Cardiac fibroblast (primary cell): ENCODE data around the gene RSU1.
"Not testable (repeated sequence)": the region's sequence is repeated elsewhere in the genome, so short reads cannot be mapped to it uniquely, and the experiment has no call there.

Source experiments
- DNase-seq, 2 donors: peaks; one replicate each; pipeline versions ENCODE4 v3.0.0 to v3.0.0-alpha.2; 2010; ENCODE audit warnings: low read depth in 2 of 2
- H3K4me3 ChIP-seq, 2 donors: replicated peaks in 1 of 2; 1 replicate in 1 of 2; 2 replicates in 1 of 2; pipeline ENCODE4 v1.5.1; 2011; ENCODE audit warnings: low read depth in 2 of 2, low read length in 2 of 2, mild to moderate bottlenecking in 2 of 2, moderate library complexity in 1 of 2
- TF ChIP-seq, protein P1 (sequence below): IDR thresholded peaks from one replicate; pipeline ENCODE4 v1.5.1; 2011; ENCODE audit warnings: low read depth, mild to moderate bottlenecking, low read length, inconsistent platforms

The RSU1 gene

DNA sequence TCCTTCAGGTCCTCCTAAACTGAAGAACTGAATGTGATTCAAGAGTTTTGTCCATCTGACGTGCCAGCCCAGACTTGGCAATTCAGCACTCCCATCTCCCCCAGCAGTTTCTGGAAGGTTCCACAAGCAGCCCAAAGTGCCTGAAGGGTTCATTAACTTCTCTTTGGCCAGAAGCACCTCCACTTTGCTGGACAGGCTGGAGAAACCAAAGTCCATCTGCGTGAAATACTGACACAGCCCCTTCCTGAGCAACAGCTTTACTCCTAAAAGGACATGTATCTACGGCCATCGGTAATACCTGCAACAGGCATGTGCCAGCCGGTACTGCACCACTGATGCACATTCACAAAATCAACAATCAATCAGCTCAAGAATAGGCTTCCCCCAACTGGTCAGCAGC lies 48.5 kb downstream of the RSU1 start:
- TF ChIP-seq, protein P1, sequence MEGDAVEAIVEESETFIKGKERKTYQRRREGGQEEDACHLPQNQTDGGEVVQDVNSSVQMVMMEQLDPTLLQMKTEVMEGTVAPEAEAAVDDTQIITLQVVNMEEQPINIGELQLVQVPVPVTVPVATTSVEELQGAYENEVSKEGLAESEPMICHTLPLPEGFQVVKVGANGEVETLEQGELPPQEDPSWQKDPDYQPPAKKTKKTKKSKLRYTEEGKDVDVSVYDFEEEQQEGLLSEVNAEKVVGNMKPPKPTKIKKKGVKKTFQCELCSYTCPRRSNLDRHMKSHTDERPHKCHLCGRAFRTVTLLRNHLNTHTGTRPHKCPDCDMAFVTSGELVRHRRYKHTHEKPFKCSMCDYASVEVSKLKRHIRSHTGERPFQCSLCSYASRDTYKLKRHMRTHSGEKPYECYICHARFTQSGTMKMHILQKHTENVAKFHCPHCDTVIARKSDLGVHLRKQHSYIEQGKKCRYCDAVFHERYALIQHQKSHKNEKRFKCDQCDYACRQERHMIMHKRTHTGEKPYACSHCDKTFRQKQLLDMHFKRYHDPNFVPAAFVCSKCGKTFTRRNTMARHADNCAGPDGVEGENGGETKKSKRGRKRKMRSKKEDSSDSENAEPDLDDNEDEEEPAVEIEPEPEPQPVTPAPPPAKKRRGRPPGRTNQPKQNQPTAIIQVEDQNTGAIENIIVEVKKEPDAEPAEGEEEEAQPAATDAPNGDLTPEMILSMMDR = no peak
- H3K4me3 ChIP-seq = no peak overlapping the region
- no peak for DNase-seq

DNA sequence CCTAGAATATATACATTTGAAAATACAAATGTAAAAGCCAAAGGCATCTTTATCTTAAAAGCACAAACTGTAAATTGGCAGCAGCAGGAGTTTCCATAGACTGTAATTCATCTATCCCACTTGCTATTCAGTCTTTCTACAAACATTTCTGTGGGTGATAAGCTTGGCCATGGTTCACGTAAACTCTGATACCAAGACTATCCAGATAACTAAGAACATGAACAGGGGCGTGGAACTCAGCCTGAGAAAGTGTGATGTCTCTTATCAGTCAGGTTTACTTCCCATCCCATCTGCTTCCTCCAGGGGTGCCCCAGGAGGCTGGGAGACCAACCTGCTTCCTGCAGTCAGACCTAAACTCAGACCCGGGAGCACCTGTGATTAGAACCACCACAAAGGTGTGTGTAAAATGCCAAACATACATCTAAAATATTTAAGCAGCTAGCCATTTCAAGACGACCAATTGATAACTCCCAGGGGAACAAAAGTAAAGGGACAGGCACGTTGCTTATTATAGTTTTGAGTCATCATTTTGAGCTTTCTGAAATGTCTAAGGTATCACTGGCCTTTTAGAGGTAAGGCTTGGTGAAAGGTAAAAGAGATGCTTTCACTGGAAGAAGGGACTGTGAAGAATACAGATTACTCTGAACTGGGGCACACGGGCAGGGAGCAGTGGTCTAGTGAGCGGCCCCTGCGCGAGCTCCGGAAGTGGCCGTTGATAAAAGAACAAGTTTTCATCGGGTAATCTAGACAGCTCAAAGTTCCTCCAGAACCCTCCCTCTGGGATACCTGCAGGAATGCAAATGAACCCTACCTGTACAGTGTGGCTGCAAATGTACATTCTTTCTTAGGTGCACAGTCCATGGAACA lies 51.5 kb downstream of the RSU1 start:
- TF ChIP-seq, protein P1 = no peak
- no peak for DNase-seq
- H3K4me3 ChIP-seq = no peak overlapping the region

DNA sequence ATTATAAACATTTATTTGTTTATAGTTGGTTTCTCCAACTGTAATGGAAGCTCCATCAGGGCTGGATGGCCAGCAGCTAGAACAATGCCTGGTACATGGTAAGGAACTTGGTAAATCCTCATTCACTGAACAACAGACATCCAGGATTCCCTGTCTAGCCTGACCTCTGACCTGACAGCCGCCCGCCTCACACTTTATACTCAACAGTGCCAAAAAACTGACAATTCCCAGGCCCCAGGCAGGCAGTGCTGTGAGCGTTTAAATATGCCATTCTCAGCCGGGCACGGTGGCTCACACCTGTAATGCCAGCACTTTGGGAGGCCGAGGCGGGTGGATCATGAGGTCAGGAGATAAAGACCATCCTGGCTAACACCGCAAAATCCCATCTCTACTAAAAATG lies 55.9 kb downstream of the RSU1 start:
- TF ChIP-seq, protein P1 = no peak
- no peak overlapping the region for H3K4me3 ChIP-seq
- no peak for DNase-seq

DNA sequence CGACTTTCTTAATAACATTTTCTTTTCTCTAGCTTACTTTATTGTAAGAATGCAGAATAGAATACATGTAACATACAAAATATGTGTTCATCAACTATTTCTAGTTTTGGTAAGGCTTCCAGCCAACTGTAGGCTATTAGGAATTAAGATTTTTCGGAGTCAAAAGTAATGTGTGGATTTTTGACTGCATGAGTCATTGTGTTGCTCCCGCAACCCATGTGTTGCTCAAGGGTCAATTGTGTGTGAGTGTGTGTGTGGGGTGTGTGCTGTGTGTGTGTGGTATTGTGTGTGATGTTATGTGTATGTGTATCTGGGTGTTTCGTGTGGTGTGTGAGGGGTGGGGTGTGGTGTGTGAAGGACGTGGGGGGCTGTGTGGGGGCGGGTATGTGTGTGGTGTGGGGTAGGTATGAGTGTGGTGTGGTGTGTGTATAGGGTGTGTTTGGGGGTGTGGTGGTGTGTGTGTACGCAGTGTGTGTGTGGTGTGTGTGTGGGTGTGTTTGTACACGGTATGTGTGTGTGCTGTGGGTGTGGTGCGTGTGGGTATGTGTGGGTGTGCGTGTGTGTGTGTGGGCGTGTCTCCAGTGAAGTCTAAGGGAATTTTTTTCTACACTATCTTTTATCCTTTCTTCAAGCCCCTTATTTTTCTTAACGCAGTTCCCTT lies 60.5 kb downstream of the RSU1 start:
- H3K4me3 ChIP-seq = no peak overlapping the region
- peak; percentile 56 to 73 for DNase-seq
- TF ChIP-seq, protein P1 = no peak

DNA sequence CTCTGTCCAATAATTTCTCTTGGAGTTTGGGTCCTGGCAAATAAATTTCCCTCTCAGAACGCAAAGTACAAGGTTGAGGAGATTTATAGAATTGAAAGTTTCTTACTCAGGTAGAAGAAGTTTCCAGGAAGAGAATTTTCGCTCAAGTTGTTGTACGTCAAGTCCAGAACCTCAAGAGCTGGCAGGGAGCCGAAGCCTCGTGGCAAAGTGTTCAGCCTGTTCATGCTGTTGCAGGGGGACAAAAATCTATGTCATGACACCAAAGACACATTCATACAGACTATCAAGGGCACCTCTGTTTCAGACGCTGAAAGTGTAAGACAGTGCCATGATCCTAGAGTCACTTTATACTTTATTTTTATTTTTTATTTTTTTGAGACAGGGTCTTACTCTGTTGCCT lies 62.5 kb downstream of the RSU1 start:
- TF ChIP-seq, protein P1 = no peak
- H3K4me3 ChIP-seq = no peak overlapping the region
- no peak for DNase-seq

DNA sequence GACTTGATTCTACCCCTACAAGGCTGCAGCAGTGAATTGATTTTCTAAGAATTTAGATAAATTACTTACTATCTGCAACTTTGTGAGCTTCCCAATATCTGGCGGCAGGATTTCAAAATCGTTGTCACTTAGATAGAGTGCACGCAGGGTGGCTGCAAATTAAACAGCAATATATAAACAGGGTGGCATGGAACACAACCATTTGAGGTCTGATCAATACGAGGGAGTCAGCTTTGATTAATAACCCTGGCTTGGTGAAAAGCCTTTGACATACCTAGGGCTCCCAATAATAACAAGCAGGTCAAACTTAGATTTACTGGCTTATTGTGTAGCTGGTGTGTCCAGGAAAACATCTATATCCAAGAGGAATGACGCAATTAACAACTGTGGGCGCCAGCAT lies 64.4 kb downstream of the RSU1 start:
- DNase-seq, H3K4me3 ChIP-seq: not testable (repeated sequence)

DNA sequence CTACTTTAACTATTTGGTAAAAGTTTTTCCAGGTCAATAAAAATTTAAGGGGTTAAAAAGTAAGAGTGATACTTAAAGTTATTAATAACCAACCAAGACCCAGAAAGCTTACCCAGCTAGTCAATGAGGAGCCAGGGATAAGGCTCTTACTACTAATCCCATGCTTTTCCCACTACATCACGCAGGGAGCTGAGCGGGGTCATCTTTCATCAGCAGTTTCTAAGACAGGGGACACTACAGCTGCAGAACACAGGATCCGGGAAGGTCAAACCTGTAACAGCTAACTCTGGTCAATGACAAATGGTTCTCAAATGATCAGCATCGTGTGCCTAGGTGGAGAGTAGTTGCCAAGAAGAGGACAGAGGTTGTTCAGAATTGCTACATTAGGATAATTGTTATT lies 65.1 kb downstream of the RSU1 start:
- TF ChIP-seq, protein P1 = no peak
- DNase-seq = no peak
- H3K4me3 ChIP-seq = no peak overlapping the region
